Left kidney (tissue), 2 donors: ENCODE results near the gene SLC6A9. TPM values are rescaled to one million over a fixed set of nuclear protein-coding genes. Genes with fewer than 3 reads are reported as not detected.

ENCODE experiments used
- DNase-seq: peaks from one replicate; pipeline ENCODE4 v3.0.0-alpha.2; 2013
- polyA plus RNA-seq: library from polyadenylated mRNA; unstranded; fragments of 120-200 nt; gene quantifications from one replicate; pipeline ENCODE4 v1.2.1, GENCODE V29; 2013; ENCODE audit not compliant: insufficient read length

SLC6A9 gene
- polyA plus RNA-seq, 1 donor: 6.8 TPM

DNA sequence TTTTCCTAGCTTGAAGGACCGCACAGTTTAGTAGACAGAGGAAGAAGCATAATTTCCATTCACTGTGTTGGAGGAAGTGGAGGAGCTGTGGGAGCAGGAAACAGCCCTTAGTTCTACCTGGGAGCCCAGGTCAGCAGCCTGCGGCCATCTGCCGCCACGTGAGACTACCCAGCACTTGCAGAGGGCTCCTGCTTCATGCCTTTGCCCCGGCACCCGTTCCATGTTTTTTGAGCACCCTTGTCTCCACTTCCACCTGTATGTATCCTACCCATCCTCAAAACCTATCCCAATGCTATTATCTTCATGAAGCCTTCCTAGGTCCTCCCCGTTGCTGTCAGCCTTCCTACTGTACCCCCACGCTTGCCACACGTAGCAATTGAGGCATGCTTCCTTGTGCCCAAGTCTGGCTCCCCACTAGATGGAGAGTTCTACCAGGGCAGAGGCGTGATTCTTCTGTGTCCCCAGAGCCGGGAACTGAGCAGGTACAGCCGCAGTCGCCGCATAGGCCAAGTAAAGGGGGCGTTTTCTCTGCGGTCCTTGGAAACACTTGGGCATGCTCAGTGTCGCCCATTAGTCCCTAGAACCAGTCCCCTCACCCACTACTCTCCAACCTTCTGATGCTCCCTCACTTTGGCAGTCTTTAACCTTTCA, 1.9 kb downstream of the SLC6A9 start:
- no peak for DNase-seq

DNA sequence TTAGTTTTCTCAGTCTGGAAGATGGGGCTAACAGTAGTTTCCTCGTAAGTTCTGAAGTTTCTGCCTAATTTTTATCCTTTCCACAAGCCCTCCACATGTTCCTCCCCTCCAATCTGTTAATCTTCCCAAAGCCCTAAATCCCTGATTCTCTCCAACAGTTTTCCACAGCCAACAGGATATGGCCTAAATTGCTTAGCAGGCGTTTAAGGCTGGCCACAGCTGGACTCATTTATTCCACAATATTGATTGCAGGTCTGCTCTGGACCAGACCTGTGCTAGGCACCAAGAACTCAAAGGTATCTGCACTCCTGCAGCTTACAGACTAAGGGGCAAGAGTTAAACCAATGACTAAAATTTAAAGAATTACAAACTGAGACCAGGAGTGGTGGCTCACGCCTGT, 3.9 kb downstream of the SLC6A9 start:
- no peak for DNase-seq

DNA sequence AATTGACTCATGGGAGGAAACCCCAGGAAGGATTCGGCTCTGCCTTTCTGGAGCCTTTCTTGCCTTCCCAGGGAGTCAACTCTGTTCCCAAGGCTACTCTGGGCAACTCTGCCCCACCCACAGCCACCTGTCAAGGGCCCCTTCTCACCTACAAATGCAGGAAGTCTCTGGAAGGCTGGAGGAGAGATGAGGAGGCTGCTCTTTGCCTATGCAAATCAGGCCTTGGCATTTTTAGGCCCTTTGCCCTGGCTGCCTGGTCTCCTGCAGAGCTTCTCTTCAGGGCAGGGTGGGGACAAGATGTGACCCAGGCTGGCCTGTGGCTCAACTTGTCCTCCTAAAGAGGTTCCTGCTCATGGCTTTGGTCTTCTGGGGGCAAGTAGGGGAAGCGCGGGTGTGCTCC, 5.4 kb downstream of the SLC6A9 start:
- no peak for DNase-seq

DNA sequence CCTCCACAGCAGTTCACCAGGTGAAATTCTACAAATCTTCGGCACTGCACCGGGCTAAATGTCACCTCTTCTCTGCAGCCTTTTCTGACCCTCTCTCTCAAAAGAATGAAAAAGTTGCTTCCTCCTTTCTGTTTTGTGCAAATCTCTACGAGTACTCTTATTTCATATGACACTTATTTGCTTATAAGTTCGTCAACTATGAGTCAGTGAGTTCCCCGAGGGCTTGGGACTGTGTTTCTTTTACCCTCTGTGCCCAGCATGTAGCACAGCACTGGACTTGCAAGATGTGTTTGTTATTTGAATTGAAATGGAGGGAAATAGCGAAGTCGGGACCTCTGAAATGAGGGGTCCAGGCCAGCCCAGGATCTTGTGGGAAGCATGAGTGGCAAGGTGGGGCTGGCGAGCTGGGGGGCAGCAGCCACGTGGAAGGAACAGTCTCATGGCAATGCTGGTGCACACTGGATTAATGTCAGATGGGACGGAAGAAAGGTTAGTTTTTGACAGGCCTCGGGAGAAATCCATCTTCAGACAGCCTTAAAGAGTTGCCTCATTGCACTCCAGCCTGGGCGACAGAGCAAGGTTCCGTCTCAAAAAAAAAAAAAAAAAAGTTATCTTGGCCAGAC, 6.2 kb downstream of the SLC6A9 start:
- DNase-seq: no peak

DNA sequence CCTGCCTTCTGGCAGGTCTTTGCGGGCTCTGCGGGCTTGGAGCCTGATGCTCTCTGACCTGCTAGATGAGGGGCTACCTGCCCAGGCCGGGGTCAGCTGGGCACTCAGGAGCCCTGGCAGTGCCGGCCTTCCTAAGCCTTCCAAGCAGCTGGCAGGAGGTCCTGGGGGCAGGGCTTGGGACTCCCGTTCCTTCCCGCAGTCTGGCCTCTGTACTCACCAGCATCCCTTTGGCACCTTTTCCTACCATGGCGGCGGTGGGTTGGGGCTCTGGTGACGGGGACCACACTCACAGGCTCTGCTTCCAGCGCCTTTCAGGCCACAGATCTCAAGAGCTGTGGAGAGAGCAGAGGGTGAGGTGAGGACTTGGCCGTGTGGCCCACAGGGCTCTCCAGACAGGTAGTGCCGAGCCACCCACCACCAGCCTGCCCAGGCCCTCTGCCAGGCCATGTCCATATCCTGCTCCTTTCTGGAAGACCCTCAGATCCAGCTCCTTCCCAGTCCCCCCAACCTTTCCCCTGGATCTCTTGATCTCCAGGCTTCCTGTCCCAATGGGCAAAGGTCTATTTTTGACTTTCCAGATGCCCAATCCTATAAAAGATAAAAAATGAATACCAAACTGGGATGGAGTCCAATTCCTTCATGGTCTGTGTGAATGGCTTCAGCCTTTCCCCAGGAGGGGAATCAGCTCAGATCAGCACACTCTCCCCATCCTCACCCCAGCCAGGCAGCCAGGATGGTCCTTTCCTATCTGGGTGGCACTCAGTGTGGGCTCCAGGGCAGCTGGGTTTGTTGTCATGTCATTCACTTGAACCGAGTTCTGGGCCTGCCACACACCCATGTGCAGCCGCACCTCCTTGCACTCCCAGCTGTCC, 7.0 kb downstream of the SLC6A9 start:
- DNase-seq: no peak

DNA sequence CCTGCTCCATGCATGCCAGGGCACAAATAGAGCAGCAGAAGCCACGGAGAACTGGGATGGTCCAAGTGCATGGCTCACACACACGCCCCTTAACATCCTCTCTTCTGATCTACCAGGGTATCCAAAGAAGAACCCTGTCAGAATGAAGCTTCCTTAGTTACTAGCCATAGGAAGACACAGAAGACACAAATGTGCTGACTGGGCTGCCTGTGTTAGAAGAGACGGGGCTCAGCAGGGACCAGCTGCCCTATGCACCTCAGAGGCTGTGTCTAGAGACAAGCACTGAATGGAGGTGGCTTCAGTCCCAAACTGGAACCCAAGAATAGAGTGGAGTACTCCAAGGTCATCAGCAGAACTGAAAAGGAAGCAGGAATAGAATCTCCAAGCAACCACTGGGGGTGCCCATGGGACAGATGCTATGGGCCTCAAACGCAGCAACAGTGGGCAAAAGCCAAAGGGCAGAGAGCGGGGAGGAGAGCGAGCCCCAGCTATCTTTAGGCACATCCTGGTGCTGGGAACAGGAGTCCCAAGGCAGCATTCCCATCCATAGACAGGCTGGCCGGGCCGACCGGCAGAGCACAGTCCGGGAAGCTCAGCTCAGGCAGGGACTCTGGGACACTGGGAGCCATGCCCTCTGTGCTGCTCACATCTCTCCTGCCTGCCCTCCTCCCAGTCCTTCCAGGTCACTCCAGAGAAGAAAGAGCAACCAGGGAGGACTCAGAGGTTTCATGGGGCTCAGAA, 9.5 kb downstream of the SLC6A9 start:
- DNase-seq: no peak

DNA sequence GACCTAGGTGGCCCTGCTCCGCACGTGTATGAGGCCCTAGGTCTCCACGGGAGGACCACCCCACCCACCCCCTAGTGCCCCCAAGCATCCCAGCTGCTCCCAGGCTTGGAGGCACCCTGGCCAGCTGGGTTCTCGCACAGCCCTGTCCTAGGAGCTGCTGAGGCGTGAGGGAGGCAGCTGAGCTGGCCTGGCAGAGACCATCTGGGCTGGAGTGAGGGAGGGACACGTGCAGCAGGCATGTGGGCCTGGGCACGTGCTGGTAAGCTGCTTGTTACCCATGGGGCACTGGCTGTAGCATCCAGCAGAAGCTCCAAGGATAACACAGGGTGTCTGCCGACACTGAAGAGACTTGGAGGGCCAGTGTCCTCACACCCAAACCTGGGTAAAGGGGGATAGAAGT, 10.1 kb downstream of the SLC6A9 start:
- no peak for DNase-seq

DNA sequence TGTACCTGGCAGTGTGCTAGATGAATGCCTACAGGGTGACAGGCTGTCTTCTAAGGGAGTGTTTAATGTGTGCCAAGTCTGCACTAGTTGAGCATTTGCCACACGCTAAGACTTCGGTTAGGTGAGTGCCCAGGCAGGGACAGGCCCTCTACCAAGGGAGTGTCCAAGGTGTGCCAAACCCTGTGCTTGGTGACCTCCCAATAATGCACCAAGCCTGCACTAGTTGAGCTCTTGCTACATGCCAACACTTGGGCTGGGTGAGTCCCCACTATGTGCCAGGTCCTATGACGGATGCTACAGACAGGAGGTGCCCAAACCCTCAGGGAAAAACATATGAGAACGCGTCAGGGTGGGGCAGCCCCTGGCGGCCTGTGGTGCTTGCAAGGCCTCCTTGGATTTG, 10.8 kb downstream of the SLC6A9 start:
- DNase-seq: no peak

DNA sequence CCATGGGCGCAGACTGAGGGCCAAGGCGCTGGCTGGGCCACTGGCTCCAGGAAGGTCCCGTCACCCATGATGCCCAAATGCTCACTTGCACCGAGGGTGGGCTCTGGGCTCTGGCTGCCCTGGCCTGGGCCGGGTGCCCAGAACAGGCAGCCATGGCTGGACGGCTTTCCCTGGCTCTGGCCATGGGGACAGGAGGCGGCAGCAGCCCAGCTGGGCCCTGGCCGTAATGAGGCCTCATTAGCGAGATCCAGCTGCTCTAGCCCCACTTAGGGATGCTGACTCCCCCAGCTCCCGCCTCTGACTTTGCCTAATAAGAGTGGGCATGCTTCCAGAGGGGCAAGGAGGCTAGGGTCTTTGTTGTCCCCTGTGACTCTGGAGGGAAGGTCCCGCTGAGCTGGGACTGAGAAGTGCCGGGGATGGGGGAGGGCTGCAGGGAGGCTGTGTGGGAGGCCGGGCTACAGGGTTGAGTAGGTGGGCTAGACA, 11.8 kb downstream of the SLC6A9 start:
- no peak for DNase-seq

DNA sequence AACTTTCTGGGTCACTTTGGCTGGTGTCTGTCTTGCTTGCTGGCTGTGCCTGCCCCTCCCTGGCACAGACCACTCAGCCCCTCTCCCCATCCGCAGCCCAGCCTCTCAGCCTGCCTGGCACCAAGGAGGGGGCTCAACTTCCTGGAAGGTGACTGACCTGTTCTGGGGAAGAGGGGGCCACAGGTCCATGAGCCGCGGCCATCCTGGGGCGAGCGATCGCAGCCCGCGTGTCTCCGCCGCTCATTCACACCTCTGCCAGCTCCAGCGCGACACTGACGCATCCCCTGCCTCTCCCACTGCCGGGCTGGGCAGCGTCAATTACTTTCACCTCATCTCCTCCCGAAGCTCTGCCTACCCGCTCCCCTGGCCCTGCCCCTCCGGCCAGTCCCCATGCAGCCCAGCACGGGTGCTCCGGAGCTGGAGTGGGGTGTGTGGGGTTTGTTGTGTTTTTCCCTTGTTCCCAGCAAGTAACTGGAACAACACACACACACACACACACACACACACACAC, 14.3 kb downstream of the SLC6A9 start:
- DNase-seq: no peak

DNA sequence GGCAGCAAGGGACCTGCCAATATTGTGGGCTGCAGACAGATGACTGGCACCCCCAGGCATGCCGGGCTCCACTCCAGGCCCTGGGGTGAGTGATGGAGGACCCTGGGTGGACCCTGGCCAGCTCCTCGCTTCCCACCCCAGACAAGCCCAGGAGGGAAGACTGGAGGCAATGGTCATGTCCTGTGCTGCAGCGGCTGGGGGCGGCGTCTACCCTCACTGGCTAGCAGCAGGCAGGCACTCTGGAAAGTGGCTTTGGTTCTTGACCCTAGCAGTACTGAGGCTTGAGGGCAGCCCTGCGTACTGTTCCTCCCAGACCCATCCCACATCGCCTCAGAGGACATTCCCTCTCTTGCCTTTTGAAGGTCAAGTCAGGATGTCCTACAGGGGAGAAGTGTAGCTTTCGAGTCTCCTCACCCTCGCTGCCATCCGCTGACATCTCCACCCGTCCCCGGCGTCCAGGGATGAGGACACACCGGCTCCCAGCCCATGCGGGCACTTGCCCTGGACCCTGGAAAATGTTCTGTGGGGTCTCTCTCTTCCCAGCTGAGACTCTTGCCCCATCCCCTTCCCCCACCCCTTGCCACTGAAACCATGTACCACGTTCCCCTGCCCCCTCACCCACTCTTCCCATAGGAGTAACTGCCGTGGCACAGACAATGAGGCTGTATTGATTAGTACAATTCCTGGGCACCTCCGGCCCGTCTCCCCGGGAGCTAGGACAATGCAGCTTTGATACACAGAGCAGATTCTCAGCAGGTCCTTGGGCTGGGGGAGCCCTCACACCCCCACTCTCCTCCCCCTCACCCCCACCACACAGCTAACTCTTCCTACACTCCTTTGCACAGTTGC, 15.0 kb downstream of the SLC6A9 start:
- DNase-seq: no peak

DNA sequence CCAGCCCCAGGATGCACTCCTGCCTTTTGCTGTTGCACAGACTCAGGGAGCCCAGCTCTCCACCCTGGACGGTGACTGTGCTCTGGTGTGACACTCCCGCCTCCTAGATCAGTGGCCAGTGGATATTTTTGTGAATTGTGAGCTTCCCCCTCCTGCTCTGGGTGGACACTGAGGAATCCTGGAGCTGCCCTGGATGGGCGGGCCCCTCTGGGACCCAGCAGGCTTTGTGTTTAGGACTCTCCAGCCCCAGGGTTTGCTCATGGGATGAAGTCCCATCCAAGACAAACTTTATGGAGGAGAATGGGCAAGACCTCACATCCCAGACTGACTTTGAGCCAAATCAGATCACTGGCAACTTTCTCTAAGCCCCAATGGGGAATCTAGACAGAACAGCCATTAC, 16.1 kb downstream of the SLC6A9 start:
- no peak for DNase-seq

DNA sequence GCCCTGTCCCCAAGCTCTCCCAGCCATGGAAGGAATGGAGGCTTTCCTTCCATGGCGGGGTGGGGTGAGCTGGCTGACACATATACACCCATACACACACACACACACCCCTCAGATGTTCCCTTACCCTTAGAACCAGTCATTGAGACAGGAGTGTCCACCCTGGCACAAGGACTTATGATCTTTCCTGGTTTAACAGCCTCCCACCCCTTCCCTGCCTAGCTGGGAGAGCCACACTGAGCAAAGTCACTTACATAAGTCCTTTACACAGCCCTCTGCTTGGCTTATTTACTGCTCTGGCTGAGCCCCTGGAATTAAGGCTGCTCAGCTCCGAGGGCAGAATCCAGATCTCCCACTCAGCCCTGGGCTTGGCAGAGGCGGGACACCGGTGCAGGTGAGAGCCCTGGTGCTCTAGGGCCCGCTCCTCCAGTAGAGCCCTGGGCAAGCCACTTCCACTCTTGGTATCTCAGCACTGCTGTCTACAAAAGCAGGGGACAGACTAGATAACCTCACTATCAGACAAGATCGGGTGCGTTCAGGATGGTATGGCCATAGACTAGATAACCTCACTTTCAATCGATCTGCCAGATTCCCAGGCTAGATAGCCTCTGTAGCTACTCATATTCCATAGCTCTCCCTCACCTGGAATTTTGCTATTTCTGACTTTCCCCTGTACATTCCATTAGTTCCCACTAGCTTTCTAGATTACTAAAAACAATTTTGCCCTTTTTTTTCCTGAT, 16.7 kb downstream of the SLC6A9 start:
- no peak for DNase-seq

DNA sequence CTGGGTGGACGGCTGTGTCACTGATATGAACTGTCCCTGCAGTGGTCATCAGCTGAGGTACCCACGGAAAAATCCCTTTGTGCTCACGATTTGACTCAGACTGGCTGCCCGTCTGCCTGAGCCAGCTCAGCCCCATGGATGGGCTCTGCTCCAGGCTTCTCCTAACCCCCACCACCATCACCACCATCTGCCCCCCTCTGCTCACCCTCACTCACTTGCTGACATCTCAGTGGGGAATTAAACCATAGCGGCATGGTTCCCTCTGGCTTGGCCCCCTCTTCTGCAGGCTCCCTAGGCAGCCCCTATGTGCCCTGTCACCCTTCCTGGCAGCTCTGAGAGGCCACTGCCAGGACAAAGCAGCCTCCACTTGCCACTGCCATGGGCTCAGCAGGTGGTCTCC, 17.3 kb downstream of the SLC6A9 start:
- no peak for DNase-seq

DNA sequence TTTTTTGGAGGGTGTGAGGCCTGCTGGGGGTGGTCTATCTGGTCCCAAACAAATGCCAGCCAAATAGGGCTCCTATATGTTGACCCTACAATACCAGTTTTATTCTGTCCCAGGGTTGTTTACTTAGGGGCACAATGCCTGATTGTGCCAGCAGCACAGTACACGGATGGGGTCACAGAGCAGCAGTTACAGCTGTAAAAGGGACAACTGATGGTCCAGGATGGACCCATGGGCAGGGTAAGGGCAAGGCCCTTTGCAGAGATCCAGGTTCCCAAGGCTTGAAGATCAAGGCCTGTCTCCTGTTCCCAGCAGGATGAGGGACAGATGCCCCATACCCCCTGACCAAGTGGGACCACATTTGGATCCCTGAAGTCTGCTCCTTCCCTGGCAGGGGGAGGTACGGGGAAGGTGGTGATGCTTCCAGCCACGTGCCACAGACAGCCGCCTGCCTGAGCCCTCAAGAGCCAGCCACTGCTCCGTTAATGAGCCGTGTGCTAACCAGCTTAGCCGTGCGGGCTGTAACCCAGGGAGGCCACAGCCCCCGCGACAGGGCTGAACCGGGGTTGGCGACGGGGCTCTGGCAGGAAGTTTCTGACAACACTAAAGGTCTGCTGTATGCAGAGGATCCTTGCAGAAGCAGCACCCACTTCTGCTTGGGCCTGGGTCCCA, 18.2 kb downstream of the SLC6A9 start:
- DNase-seq: no peak

DNA sequence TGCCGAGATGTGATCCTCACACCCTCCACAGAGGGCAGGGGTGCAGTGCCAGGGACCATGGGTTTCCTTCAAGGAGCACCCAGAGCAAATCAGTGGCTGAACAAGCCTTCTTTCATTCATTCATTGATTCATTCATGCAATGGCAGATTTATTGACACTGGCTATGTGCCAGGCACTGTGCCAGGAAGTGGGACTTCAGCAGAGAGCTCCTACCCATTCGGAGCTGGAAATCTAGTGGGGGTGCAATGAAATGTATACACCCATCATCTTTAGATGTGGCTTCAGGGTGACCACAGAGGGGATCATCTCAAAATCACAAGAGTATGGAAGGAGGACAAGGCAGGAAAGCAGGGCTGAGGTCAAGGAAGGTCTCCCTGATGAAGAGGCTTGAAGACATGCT, 18.9 kb downstream of the SLC6A9 start:
- no peak for DNase-seq

DNA sequence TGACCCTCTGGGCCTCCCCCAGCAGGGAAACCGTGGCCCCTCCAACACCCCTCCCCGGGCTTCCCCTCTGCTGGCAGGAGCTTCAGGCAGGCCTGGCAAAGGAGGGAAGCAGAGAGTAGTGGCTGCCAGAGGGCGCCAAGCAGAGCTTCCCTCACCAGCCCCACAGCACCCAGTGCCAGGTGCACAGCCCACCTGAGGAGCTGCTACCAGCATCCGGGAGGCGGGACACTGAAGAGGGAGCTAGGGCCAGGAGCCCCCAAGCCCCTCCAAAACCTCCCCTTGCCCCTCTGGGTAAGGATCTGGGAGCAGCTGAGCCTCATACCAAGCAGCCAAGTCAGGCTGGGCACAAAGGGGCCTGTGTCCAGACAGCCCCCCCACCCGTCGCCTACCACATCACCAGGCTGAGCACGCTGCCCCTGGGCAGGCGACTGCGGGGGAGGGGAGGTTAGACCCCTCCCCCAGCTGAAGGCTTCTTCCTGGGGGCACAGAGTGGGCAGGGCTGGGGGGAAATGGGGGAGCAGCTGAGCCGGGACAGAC, 20.3 kb downstream of the SLC6A9 start:
- DNase-seq: no peak

DNA sequence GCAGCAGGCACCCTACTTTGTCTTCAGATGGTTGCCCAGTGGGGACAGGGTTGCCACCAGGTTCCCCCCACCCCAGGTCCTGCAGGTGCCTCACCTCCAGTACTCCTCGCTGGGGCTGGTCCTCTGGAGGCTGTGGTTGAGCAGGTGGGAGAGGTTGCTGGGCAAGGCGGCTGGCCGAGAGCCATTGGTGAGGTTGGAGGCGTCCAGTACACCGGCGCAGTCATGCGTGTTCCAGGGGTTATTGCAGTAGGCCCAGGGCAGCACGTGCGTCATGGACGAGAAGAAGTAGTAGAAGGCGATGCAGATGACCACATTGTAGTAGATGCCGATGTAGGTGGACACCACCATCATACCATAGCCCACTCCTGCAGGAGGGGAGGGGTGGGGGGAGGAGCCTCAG, 23.0 kb downstream of the SLC6A9 start:
- no peak for DNase-seq

DNA sequence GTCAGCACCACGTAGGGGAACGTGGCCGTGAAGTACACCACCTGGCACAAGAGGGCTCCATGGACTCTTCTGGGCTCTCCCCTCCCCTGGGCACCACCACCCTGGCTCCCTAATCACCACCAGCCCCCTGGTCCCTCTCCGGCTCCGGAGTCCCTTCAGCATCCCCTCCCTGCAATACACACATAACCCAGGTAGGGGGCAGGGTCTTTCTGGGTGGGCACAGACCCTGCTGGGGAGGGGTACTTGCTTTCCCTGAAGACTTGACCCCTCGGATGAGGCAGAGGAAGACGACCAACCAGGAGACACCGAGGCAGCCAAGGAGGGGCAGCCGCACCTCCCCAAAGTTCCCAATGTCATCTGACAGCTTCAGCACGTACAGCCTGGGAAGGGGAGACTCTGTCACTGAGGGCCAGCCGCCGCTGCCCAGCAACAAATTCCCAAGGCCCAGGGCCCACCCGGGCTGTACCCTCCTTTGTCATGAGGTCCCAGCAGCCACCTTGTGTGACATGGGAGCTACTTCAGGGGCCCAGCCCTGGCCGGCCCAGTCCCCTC, 28.6 kb downstream of the SLC6A9 start:
- DNase-seq: no peak
